Activated gamma-delta T cell treated with Interleukin-2 at 50 U/mL for 16 hours (primary cell): ENCODE data around the gene GAS2L1.

Source experiments
- DNase-seq: peaks from one replicate; pipeline ENCODE4 v3.0.0-alpha.2; 2020

Gene GAS2L1

GRCh38 chr22:29275819-29276565 is 30.5 kb upstream of the GAS2L1 start:
- DNase-seq: no peak

DNA sequence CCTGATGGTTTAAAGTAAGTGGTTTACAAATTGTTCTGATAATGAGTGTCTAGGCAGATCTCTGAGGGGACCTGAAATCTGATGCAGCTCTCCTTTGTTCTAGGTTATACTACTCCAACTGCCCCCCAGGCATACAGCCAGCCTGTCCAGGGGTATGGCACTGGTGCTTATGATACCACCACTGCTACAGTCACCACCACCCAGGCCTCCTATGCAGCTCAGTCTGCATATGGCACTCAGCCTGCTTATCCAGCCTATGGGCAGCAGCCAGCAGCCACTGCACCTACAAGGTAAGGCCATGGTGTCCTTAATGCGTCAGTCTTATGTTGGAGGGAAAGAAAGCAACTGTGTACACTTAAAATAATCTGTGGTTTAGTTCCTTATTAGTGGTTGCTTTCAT is 28.5 kb upstream of the GAS2L1 start:
- DNase-seq: no peak

DNA sequence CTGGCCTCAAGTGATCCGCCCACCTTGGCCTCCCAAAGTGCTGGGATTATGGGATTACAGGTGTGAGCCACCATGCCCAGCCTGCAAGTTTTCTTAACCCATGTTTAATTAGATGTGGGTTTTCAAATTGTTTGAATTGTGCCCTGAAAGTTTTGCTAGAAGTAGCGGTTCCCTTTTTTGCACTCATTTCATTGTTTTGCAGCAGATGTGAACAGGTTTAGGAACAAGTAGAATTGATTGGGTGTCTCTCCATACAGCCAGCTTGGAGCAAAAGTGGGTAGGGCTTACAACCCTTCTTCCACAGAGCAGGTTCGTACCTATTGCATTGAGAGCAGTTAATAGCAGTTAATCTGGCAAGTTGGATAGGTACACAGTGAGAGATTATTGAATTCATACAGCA is 22.3 kb upstream of the GAS2L1 start:
- DNase-seq: no peak

GRCh38 chr22:29288837-29289236 is 17.6 kb upstream of the GAS2L1 start:
- DNase-seq: no peak

DNA sequence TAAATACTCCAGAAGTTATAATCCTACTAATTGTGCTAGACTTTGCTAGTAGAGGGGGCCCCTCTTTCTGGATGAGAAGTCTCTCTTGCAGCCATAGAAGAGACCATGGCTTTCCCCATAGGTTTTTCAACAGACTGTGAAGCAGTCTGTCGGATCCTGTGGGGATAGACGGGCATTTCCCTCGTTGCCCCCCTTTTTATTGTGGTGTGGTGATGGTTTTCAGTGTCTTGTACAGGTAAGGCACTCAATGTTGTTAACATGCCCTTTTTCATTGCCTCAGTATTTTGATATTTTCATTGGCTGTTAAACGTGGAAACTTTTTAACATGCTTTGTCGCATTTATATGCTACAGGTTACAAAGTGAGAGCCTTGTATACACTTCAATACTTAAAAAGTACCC is 16.4 kb upstream of the GAS2L1 start:
- no peak for DNase-seq

- no peak for DNase-seq
These were observed 15.2 kb upstream of the GAS2L1 start for GRCh38 chr22:29291215-29291614.

- DNase-seq: no peak
These were observed 14.1 kb upstream of the GAS2L1 start for GRCh38 chr22:29292379-29292778.

- DNase-seq: no peak
These were observed 7.8 kb upstream of the GAS2L1 start for GRCh38 chr22:29298641-29299040.

GRCh38 chr22:29299136-29299900 is 7.1 kb upstream of the GAS2L1 start:
- no peak for DNase-seq

GRCh38 chr22:29300467-29300806 is 6.0 kb upstream of the GAS2L1 start:
- no peak for DNase-seq

- no peak for DNase-seq
These were observed 5.4 kb upstream of the GAS2L1 start for GRCh38 chr22:29300807-29301601.

DNA sequence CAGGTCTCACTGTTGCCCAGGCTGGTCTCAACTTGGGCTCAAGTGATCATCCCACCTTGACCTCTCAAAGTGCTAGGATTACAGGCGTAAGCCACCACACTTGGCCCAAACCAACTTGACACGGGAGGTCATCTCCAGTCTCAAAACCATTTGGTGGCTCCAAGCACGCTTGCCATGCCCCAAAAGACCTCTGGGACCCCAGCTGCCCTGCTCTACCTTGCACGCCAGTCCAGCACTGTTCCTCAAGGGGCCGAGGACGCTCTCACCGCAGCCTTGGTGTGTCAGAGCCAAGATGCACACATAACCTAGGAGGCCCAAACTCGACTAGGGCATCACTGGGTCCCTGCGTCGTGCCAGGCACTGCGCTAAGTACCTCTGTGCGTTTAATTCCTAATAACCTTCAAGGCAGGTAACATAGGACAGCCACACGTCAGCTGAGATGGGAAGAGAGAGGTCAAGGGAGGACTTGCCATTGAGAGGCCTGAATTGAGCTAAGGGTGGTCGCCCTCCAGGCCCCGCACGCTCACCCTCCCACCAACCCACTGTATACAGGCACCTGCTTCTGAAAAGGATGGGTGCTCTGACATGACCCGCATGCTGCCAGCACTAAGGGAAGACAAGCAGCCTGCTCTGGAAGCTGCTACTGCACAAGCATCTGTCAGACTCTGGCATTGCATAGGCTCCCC is 4.6 kb upstream of the GAS2L1 start:
- no peak for DNase-seq

GRCh38 chr22:29302402-29302680 is 4.1 kb upstream of the GAS2L1 start:
- no peak for DNase-seq

DNA sequence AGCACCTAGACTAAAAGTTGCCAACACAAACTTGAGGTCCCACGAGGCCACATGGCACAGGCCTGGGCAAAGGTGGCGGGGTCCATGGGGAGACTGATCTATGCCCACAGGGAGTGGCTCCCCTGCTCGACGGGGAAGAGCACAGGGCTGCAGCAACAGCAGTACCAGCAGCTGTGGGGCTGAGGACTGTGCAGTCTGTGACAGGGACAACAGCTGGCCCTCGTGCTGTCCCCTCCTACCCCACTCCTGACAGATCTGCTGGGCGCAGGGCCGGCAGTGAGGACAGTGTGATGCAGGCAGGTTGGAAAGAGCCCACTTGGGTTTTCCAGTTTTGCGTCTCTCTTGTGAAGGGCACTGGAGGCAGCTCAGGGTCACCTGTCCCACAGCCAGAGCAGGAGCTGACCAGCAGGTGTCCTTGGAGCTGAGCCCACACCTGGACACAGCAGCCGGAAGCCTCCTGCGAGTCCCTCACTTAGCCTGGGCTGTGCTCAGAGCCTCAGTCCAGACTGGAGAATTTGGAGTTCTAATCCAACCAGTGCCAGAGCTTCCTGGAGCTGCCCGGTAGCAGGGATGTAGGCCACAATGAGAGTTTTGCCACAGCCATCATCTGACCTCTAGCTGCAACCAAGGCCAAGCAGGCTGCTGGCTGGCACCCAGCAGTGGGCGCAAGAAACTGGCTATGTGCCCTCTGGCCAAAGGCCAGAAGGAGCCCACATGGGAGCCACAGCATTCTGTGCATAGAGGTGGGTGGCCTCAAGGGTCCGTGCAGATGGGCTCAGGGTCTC is 3.6 kb upstream of the GAS2L1 start:
- DNase-seq: no peak

GRCh38 chr22:29305836-29306174 is 645 bp upstream of the GAS2L1 start:
- no peak for DNase-seq

- no peak for DNase-seq
These were observed 565 bp downstream of the GAS2L1 start for GRCh38 chr22:29306835-29307595.

DNA sequence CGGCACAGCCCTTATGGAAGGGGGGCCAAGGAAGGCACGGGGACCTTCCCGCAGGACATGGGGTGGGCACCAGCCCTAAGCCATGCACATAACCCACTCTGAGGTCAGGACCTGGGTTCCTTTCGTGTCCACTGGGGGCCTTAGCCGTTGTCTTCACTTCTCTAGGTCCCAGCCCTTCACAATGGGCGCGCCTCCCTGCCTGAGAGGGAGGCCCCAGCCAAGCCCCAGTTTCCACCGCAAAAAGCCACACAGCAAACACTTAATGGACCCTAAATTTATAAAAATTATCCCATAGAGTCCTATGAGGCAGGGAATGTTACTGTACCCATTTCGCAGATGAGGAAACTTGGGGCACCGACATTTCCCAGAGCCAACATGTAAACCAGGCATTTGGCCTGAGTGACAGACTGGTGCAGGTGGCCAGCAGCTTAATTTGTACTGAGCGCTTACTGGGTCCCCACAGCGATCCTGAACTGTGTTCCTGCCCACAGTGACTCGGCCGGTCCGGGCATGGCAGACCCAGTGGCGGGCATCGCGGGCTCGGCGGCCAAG is 1.2 kb downstream of the GAS2L1 start:
- no peak for DNase-seq

DNA sequence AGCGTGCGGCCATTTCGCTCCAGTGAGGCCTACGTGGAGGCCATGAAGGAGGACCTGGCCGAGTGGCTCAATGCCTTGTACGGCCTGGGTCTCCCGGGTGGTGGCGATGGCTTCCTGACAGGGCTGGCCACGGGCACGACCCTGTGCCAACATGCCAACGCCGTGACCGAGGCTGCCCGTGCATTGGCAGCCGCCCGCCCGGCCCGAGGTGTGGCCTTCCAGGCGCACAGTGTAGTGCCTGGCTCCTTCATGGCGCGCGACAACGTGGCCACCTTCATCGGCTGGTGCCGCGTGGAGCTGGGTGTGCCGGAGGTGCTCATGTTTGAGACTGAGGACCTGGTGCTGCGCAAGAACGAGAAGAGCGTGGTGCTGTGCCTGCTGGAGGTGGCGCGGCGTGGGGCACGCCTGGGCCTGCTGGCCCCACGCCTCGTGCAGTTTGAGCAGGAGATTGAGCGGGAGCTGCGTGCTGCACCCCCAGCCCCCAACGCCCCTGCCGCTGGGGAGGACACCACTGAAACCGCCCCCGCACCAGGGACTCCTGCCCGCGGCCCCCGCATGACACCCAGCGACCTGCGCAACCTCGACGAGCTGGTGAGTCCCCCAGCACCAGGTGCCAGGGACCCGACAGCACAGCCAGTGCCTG is 1.8 kb downstream of the GAS2L1 start:
- DNase-seq: no peak

DNA sequence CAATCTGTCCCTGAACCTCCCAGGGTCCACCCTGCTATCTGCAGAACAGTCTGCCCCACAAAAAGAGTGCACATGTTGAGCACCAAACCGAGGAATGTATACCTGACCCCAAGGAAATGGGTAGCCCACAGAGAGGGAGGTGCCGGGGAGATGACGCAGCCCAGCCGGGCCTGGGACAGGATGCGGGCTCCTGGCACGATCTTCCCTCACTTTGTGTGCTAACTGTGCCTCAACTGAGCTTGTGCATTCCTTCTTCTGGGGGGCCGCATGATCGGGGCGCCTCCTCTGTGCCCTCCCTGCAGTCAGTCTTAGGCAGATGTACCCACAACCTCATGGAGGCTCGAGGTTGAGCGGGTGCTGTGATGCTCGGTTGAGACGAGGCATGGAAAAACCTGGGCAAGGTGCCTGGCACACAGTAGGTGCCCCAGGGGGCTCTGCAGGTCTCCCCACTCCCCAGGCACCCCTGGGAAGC is 2.4 kb downstream of the GAS2L1 start:
- no peak for DNase-seq

- no peak for DNase-seq
These were observed 3.0 kb downstream of the GAS2L1 start for GRCh38 chr22:29309332-29310064.
